SK-N-SH (cell line): ENCODE data around the gene AFAP1. TPM values are rescaled to one million over a fixed set of nuclear protein-coding genes. Genes with fewer than 3 reads are reported as not detected.

Experiments
- CTCF ChIA-PET: fragments of 300-600, 350-600 bp; formaldehyde crosslinking; extraction: SDS; loops from one replicate; lab custom pipeline; 2021; lab: Yijun Ruan, JAX
- POLR2A ChIA-PET: fragments of 350-600 bp; sonication (Branson Sonifier 250); formaldehyde crosslinking; extraction: SDS; loops from one replicate; lab custom pipeline; 2020; ENCODE audit warnings: antibody characterized with exemption, inconsistent platforms; lab: Yijun Ruan, JAX
- DNase-seq: peaks from one replicate; pipeline ENCODE4 v3.0.0; 2012
- H2AFZ ChIP-seq: fragments of 200-600 bp; sonication (generic); 2 replicates; pipeline ENCODE4 v1.8.1; 2016; ENCODE audit warnings: antibody characterized with exemption, mild to moderate bottlenecking, low read depth
- H3F3A ChIP-seq: fragments of 200-600 bp; sonication (generic); replicated peaks from 2 replicates; pipeline ENCODE3; 2016; ENCODE audit warnings: antibody characterized with exemption, mild to moderate bottlenecking; ENCODE audit not compliant: insufficient read depth
- H3K27ac ChIP-seq, 2 experiments: fragments of 200-500 bp in 1 of 2; fragments of 200-600 bp in 1 of 2; sonication (Bioruptor generic) in 1 of 2; sonication (generic), shearing (Covaris generic) in 1 of 2; 2 replicates each; pipeline versions ENCODE4 v1.5.1 to v1.6.1; 2014 to 2016; ENCODE audit warnings: low read depth in 2 of 2, inconsistent platforms in 1 of 2, low read length in 1 of 2, mild to moderate bottlenecking in 1 of 2, mixed read lengths in 1 of 2
- H3K27me3 ChIP-seq: fragments of 200-600 bp; sonication (generic), shearing (Covaris generic); 2 replicates; pipeline ENCODE4 v1.6.1; 2016; ENCODE audit warnings: mixed run types; ENCODE audit not compliant: insufficient read depth
- H3K36me3 ChIP-seq, 2 experiments: fragments of 200-500 bp in 1 of 2; fragments of 200-600 bp in 1 of 2; sonication (Bioruptor generic) in 1 of 2; sonication (generic) in 1 of 2; replicated peaks in 1 of 2; 2 replicates each; pipeline versions ENCODE3 to v1.5.1; 2014 to 2016; ENCODE audit warnings: low read length in 1 of 2, mild to moderate bottlenecking in 1 of 2; ENCODE audit not compliant: insufficient read depth in 2 of 2, control insufficient read depth in 1 of 2
- H3K4me1 ChIP-seq, 2 experiments: fragments of 200-500 bp in 1 of 2; fragments of 200-600 bp in 1 of 2; sonication (Bioruptor generic) in 1 of 2; sonication (generic), shearing (Covaris generic) in 1 of 2; 2 replicates each; pipeline versions ENCODE4 v1.5.1 to v1.6.1; 2014 to 2016; ENCODE audit warnings: low read depth in 1 of 2, low read length in 1 of 2, mixed run types in 1 of 2; ENCODE audit not compliant: insufficient read depth in 2 of 2, control insufficient read depth in 1 of 2
- H3K4me2 ChIP-seq: fragments of 200-600 bp; sonication (generic), shearing (Covaris generic); 2 replicates; pipeline ENCODE4 v1.6.1; 2017; ENCODE audit warnings: mixed run types
- H3K4me3 ChIP-seq, 2 experiments: fragments of 200-500 bp in 1 of 2; fragments of 200-600 bp in 1 of 2; sonication (Bioruptor generic) in 1 of 2; sonication (generic), shearing (Covaris generic) in 1 of 2; 2 replicates each; pipeline versions ENCODE4 v1.5.1 to v1.8.1; 2014 to 2016; ENCODE audit warnings: low read depth in 2 of 2, inconsistent platforms in 1 of 2, low read length in 1 of 2, mild to moderate bottlenecking in 1 of 2, mixed read lengths in 1 of 2, moderate library complexity in 1 of 2
- H3K79me2 ChIP-seq: fragments of 200-600 bp; sonication (generic); 2 replicates; pipeline ENCODE4 v1.8.1; 2017; ENCODE audit warnings: mild to moderate bottlenecking; ENCODE audit not compliant: insufficient read depth
- H3K9ac ChIP-seq: fragments of 200-600 bp; sonication (generic); 2 replicates; pipeline ENCODE4 v1.6.1; 2017; ENCODE audit warnings: mixed run types
- H3K9me2 ChIP-seq: fragments of 200-600 bp; sonication (generic); 2 replicates; pipeline ENCODE4 v1.6.1; 2017; ENCODE audit warnings: mixed run types
- H3K9me3 ChIP-seq: fragments of 200-600 bp; sonication (generic); 2 replicates; pipeline ENCODE4 v1.6.1; 2017; ENCODE audit warnings: mixed run types, mild to moderate bottlenecking, moderate library complexity
- H4K20me1 ChIP-seq: fragments of 200-600 bp; sonication (generic); 2 replicates; pipeline ENCODE4 v1.6.1; 2017; ENCODE audit warnings: mild to moderate bottlenecking, mixed run types; ENCODE audit not compliant: insufficient read depth
- MEF2A ChIP-seq: IDR thresholded peaks from 2 replicates; pipeline ENCODE4 v1.4.0; 2012; ENCODE audit warnings: low read depth, borderline replicate concordance
- PBX3 ChIP-seq: IDR thresholded peaks from 2 replicates; pipeline ENCODE4; 2012
- POLR2AphosphoS5 ChIP-seq: IDR thresholded peaks from 2 replicates; pipeline ENCODE4 v1.6.1; 2012; ENCODE audit warnings: low read depth, low read length
- RAD21 ChIP-seq: IDR thresholded peaks from 2 replicates; pipeline ENCODE4 v1.6.1; 2012; ENCODE audit warnings: mild to moderate bottlenecking, low read length
- RCOR1 ChIP-seq: fragments of 150-350 bp; IDR thresholded peaks from 2 replicates; pipeline ENCODE4 v1.6.1; 2017; ENCODE audit warnings: antibody characterized with exemption, low read length
- REST ChIP-seq: IDR thresholded peaks from 2 replicates; pipeline ENCODE4 v1.6.1; 2012; ENCODE audit warnings: mild to moderate bottlenecking, low read depth, low read length, moderate library complexity
- RXRA ChIP-seq: IDR thresholded peaks from 2 replicates; pipeline ENCODE4 v1.4.0; 2012; ENCODE audit warnings: low read depth, mild to moderate bottlenecking, borderline replicate concordance
- TAF1 ChIP-seq: IDR thresholded peaks from 2 replicates; pipeline ENCODE4 v1.6.1; 2012; ENCODE audit warnings: low read depth, mild to moderate bottlenecking, low read length, moderate library complexity, borderline replicate concordance
- WGBS: methylation state at CpG from one replicate; pipeline ENCODE4 v1.1.6; 2017; ENCODE audit warnings: low lambda C conversion rate; 5-methylcytosine and 5-hydroxymethylcytosine counted together
- polyA plus RNA-seq, 3 experiments: library from polyadenylated mRNA; depleted of rRNA; stranded (reverse); fragments of >200 nt; gene quantifications; 2 replicates each; pipeline ENCODE4 v1.2.3, GENCODE V29; 2012

AFAP1 gene
- polyA plus RNA-seq, 1 of the 3 experiments (the other 2 are of a cell fraction), result 67.9 TPM

- Histone ChIP-seq H3K4me1 (peaks cover 21 to 39% of the 10 kb centered on the region in 2 experiments; a peak in 2 of 4 replicates), H4K20me1 (peaks cover 98% of the 10 kb centered on the region)
- 100% methylated on average over 1 of the region's 1 CpG for WGBS
Observed at GRCh38 chr4:7932287-7932686, 7.4 kb downstream of the AFAP1 start.

More at GRCh38 chr4:7932287-7932686, 7.4 kb downstream of the AFAP1 start:
- Histone ChIP-seq H3K79me2 (peaks cover 100% of the 10 kb centered on the region), H3K9me3 (no peaks in the 10 kb centered on the region)
- TF ChIP-seq MEF2A (no peak), REST (no peak), RXRA (no peak), RCOR1 (no peak), POLR2AphosphoS5 (no peak), TAF1 (no peak), RAD21 (no peak), PBX3 (no peak)
- TF ChIP-seq, all 33 proteins: peak for 0
- H3K9me2 ChIP-seq, result no peaks in the 10 kb centered on the region
- H2AFZ ChIP-seq, result no peak overlapping the region
- H3K27ac ChIP-seq, result no peak overlapping the region; a peak in 1 of 4 replicates
- no peak overlapping the region for H3K9ac ChIP-seq
- H3F3A ChIP-seq, result peaks cover 18% of the 10 kb centered on the region
- no peak overlapping the region for H3K4me2 ChIP-seq
- POLR2A ChIA-PET, result no interaction called here
- H3K27me3 ChIP-seq, result no peaks in the 10 kb centered on the region
- CTCF ChIA-PET, result interaction anchor here (1.9 to 11.3 kb wide), 4 partner anchors 16 to 171 kb away, joined by 4 to 231 read pairs (median 21); no protein-coding TSS in a partner anchor
- H3K4me3 ChIP-seq, result no peak overlapping the region
- DNase-seq, result no peak
- H3K36me3 ChIP-seq, result peaks cover 0 to 30% of the 10 kb centered on the region in 2 experiments
